LNCaP clone FGC (cell line): Measurements from ENCODE around the gene GREM2.

Source experiments
- DNase-seq: peaks from one replicate; pipeline ENCODE4 v3.0.0-alpha.2; 2011; ENCODE audit warnings: low read depth
- H3K4me3 ChIP-seq: 2 replicates; pipeline ENCODE4 v1.5.1; 2011; ENCODE audit warnings: mild to moderate bottlenecking, low read depth, low read length, control low read depth
- TF ChIP-seq, protein P1 (sequence below): IDR thresholded peaks from 2 replicates; pipeline ENCODE4 v1.5.1; 2012; ENCODE audit warnings: mild to moderate bottlenecking; ENCODE audit not compliant: control insufficient read depth, insufficient read depth; ENCODE audit errors: extremely low read depth

Gene GREM2

DNA sequence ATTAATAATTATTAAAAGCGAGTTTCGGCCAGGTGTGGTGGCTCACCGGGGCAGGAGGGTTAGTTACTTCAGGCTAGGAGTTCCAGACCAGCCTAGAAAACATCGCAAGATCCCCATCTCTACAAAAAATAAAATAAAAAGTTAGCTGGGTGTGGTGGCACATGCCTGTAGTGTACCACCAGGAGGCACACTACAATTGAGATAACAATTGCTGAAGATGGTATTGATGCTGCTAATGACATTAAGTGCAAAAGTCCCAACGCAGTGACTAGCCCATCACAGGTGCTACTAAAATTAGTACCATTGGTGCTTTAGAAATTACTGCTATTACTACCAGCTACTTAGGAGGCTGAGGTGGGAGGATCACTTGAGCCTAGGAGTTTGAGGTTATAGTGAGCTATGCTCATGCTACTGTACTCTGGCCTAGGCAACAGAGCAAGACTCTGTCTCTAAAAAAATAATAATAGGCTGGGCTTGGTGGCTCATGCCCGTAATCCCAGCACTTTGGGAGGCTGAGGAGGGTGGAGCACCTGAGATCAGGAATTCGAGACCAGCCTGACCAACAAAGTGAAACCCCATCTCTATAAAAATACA, 156.6 kb downstream of the GREM2 start:
- DNase-seq = no peak
- H3K4me3 ChIP-seq = no peak overlapping the region
- TF ChIP-seq, protein P1, sequence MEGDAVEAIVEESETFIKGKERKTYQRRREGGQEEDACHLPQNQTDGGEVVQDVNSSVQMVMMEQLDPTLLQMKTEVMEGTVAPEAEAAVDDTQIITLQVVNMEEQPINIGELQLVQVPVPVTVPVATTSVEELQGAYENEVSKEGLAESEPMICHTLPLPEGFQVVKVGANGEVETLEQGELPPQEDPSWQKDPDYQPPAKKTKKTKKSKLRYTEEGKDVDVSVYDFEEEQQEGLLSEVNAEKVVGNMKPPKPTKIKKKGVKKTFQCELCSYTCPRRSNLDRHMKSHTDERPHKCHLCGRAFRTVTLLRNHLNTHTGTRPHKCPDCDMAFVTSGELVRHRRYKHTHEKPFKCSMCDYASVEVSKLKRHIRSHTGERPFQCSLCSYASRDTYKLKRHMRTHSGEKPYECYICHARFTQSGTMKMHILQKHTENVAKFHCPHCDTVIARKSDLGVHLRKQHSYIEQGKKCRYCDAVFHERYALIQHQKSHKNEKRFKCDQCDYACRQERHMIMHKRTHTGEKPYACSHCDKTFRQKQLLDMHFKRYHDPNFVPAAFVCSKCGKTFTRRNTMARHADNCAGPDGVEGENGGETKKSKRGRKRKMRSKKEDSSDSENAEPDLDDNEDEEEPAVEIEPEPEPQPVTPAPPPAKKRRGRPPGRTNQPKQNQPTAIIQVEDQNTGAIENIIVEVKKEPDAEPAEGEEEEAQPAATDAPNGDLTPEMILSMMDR = peak; percentile 53

DNA sequence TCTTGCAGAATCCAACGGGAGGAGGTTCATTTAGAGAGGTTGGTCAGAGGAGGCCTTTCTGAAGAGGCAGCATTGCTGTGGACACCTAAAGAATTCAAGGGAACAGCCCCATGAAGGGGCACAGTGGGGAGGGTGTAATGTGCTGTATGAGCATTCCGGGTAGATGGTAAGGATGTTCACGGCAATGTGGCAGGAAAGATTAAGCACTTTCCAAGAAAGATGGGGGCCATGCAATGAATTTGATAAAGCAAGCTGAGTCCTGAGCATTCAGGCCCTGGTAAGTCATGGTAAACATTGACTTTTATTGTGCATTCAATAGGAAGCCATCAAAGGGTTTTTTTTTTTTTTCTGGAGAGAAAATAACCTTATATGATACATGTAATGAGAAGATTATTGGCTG, 166.6 kb downstream of the GREM2 start:
- TF ChIP-seq, protein P1 = no peak
- DNase-seq = no peak
- no peak overlapping the region for H3K4me3 ChIP-seq

DNA sequence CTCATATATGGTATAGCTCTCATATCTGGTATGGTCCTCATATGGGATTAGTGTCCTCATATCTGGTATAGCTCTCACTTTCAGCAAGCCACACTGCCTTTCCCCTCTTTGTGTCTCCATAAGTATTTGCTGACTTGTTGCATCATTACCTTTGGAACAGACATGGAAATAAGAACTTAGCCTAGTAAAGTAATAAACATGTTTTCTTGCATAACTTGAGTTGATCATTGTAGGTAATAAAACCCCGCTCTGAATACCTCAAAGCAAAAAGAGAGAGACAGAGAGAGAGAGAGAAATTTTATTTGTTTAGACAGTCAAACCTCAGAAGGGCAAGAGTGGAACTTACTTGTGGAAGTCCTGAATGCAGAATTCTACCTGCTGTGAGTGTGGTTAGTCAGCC, 170.3 kb downstream of the GREM2 start:
- TF ChIP-seq, protein P1 = no peak
- no peak for DNase-seq
- H3K4me3 ChIP-seq = no peak overlapping the region
